NCI-H748 (cell line): ENCODE measurements around the gene ANAPC2.
A peak's percentile ranks its signal among the peaks of the same experiment; 100 is the strongest.

Experiments
- DNase-seq: peaks from one replicate; lab custom pipeline; 2025; ENCODE audit not compliant: unreplicated experiment; lab: John Stamatoyannopoulos, UW

The ANAPC2 gene

GRCh38 chr9:137194909-137195308 lies 6.5 kb upstream of the ANAPC2 start:
- peak; percentile 32 for DNase-seq

GRCh38 chr9:137194388-137194787 lies 6.0 kb upstream of the ANAPC2 start:
- no peak for DNase-seq

GRCh38 chr9:137193771-137194170 lies 5.4 kb upstream of the ANAPC2 start:
- no peak for DNase-seq

GRCh38 chr9:137192859-137193258 lies 4.5 kb upstream of the ANAPC2 start:
- DNase-seq = no peak

GRCh38 chr9:137192448-137192780 lies 4.1 kb upstream of the ANAPC2 start:
- DNase-seq = no peak

- no peak for DNase-seq
These were observed 3.5 kb upstream of the ANAPC2 start for GRCh38 chr9:137191691-137192447.

- no peak for DNase-seq
These were observed 2.9 kb upstream of the ANAPC2 start for GRCh38 chr9:137191245-137191644.

GRCh38 chr9:137190315-137190856 lies 2.0 kb upstream of the ANAPC2 start:
- DNase-seq = no peak

- no peak for DNase-seq
These were observed 1.2 kb upstream of the ANAPC2 start for GRCh38 chr9:137189297-137190295.

GRCh38 chr9:137188086-137188489 lies 272 bp downstream of the ANAPC2 start:
- no peak for DNase-seq

- DNase-seq = no peak
These were observed 974 bp downstream of the ANAPC2 start for GRCh38 chr9:137187386-137187785.

GRCh38 chr9:137186385-137186784 lies 2.0 kb downstream of the ANAPC2 start:
- DNase-seq = no peak

- DNase-seq = no peak
These were observed 2.4 kb downstream of the ANAPC2 start for GRCh38 chr9:137185921-137186320.

- DNase-seq = no peak
These were observed 3.3 kb downstream of the ANAPC2 start for GRCh38 chr9:137184881-137185660.

GRCh38 chr9:137183980-137184595 lies 4.3 kb downstream of the ANAPC2 start:
- DNase-seq = no peak

- DNase-seq = no peak
These were observed 5.5 kb downstream of the ANAPC2 start for GRCh38 chr9:137182836-137183235.

GRCh38 chr9:137181680-137182079 lies 6.7 kb downstream of the ANAPC2 start:
- no peak for DNase-seq

GRCh38 chr9:137180491-137180890 lies 7.9 kb downstream of the ANAPC2 start:
- no peak for DNase-seq

GRCh38 chr9:137179761-137180160 lies 8.6 kb downstream of the ANAPC2 start:
- DNase-seq = no peak

- no peak for DNase-seq
These were observed 9.3 kb downstream of the ANAPC2 start for GRCh38 chr9:137178939-137179630.
